DND-41 (cell line): ENCODE results near the gene ADCY10.

Experiments
- CTCF ChIP-seq: IDR thresholded peaks from 2 replicates; pipeline ENCODE4 v1.5.1; 2012; ENCODE audit warnings: borderline replicate concordance, low read length, moderate library complexity, mild to moderate bottlenecking; ENCODE audit not compliant: poor library complexity, severe bottlenecking; ENCODE audit errors: extremely low read depth
- EZH2 ChIP-seq: IDR thresholded peaks from 3 replicates; pipeline ENCODE4 v1.6.1; 2012; ENCODE audit warnings: borderline replicate concordance, low read depth, mild to moderate bottlenecking, moderate library complexity, low read length, inconsistent platforms; ENCODE audit not compliant: severe bottlenecking

GRCh38 chr1:167777269-167777650, 136.7 kb downstream of the ADCY10 start:
- no peak for TF ChIP-seq CTCF
- no peak for TF ChIP-seq EZH2
